ENCODE measurements around the gene PIEZO2.

DNA sequence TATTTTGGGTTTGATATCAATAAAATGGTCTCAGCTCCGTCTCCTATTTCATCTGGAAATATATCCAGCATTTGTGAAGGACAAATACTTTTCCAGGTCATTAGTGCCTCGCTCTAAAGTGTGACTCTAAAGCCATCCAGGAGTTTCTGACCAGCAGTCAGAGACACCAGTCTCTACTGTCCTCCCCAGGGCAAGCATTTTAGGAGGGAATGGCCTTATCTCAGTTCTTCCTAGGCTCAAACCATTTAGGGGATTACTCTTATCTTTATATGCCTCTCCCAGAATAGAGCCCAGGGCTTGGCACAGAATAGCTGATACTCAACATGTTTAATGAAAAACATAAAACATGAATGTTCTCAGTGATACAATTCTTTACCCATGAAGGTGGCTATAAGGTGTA, 436.0 kb downstream of the PIEZO2 start:
- TF ChIP-seq, protein P1, sequence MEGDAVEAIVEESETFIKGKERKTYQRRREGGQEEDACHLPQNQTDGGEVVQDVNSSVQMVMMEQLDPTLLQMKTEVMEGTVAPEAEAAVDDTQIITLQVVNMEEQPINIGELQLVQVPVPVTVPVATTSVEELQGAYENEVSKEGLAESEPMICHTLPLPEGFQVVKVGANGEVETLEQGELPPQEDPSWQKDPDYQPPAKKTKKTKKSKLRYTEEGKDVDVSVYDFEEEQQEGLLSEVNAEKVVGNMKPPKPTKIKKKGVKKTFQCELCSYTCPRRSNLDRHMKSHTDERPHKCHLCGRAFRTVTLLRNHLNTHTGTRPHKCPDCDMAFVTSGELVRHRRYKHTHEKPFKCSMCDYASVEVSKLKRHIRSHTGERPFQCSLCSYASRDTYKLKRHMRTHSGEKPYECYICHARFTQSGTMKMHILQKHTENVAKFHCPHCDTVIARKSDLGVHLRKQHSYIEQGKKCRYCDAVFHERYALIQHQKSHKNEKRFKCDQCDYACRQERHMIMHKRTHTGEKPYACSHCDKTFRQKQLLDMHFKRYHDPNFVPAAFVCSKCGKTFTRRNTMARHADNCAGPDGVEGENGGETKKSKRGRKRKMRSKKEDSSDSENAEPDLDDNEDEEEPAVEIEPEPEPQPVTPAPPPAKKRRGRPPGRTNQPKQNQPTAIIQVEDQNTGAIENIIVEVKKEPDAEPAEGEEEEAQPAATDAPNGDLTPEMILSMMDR (IDR thresholded peaks at IDR 0.05) = no peak
- no peak for TF ChIP-seq EZH2 (IDR thresholded peaks at IDR 0.05; ENCODE audit: borderline replicate concordance, insufficient read depth, low read depth, low read length, poor library complexity, severe bottlenecking)

Data from B cell (primary cell).